SU-DHL-6 (cell line): ENCODE measurements around the gene PLRG1.

Experiments used
- H2AFZ ChIP-seq: fragments of 200-600 bp; sonication (generic); 2 replicates; pipeline ENCODE4 v1.6.1; 2014; ENCODE audit warnings: low read depth, mild to moderate bottlenecking, moderate library complexity, mixed read lengths, antibody characterized with exemption, low read length; ENCODE audit not compliant: severe bottlenecking
- H3F3A ChIP-seq: fragments of 200-600 bp; shearing (Covaris generic); 2 replicates; pipeline ENCODE4 v1.6.0; 2016; ENCODE audit warnings: antibody characterized with exemption, mild to moderate bottlenecking; ENCODE audit not compliant: insufficient read depth
- H3K27ac ChIP-seq: fragments of 200-600 bp; sonication (generic); 2 replicates; pipeline ENCODE4 v1.5.1; 2016; ENCODE audit warnings: low read depth, mild to moderate bottlenecking, low read length, moderate library complexity, mixed read lengths
- H3K27me3 ChIP-seq: fragments of 200-600 bp; sonication (generic), shearing (Covaris generic); 2 replicates; pipeline ENCODE4 v1.6.0; 2014; ENCODE audit warnings: mild to moderate bottlenecking, low read length
- H3K36me3 ChIP-seq: fragments of 200-600 bp; sonication (generic); 2 replicates; pipeline ENCODE4 v1.6.1; 2014; ENCODE audit warnings: mild to moderate bottlenecking, low read length, mixed read lengths
- H3K4me2 ChIP-seq: fragments of 300-600, 200-600 bp; shearing (Covaris generic), sonication (generic); 2 replicates; pipeline ENCODE4 v1.6.0; 2014; ENCODE audit warnings: low read length, low read depth, mild to moderate bottlenecking; ENCODE audit not compliant: poor library complexity, severe bottlenecking
- H3K4me3 ChIP-seq: fragments of 200-600 bp; sonication (generic); 2 replicates; pipeline ENCODE4 v1.5.1; 2014; ENCODE audit warnings: antibody characterized with exemption, low read length, mild to moderate bottlenecking, mixed read lengths; ENCODE audit not compliant: insufficient read depth, poor library complexity, severe bottlenecking
- H3K79me2 ChIP-seq: fragments of 200-600 bp; sonication (generic); 2 replicates; pipeline ENCODE4 v1.6.1; 2014; ENCODE audit warnings: mild to moderate bottlenecking, low read length, moderate library complexity; ENCODE audit not compliant: insufficient read depth
- H3K9ac ChIP-seq: fragments of 200-600 bp; sonication (generic); 2 replicates; pipeline ENCODE4 v1.7.0; 2014; ENCODE audit warnings: mild to moderate bottlenecking, low read length
- H3K9me2 ChIP-seq: fragments of 200-600 bp; sonication (generic); replicated peaks from 2 replicates; pipeline ENCODE4 v1.6.1; 2014; ENCODE audit warnings: low read length; ENCODE audit not compliant: insufficient read depth
- H3K9me3 ChIP-seq: fragments of 200-600 bp; sonication (generic); 2 replicates; pipeline ENCODE4 v1.6.1; 2014; ENCODE audit warnings: low read length, mixed read lengths; ENCODE audit not compliant: insufficient read depth
- H4K20me1 ChIP-seq: fragments of 200-600 bp; sonication (generic); 2 replicates; pipeline ENCODE4 v1.6.1; 2014; ENCODE audit warnings: low read depth, mild to moderate bottlenecking, antibody characterized with exemption, low read length, moderate library complexity, mixed read lengths
- CTCF ChIP-seq: fragments of 200-600 bp; sonication (generic); IDR thresholded peaks from one replicate; pipeline ENCODE4 v1.5.1; 2017; ENCODE audit warnings: antibody characterized with exemption, mild to moderate bottlenecking, low read length, moderate library complexity; ENCODE audit not compliant: insufficient read depth, poor library complexity, severe bottlenecking
- EZH2phosphoT487 ChIP-seq: fragments of 200-600 bp; sonication (generic), shearing (Covaris generic); conservative IDR thresholded peaks from 2 replicates; pipeline ENCODE4 v1.6.1; 2018; ENCODE audit warnings: mild to moderate bottlenecking, antibody characterized with exemption, low read length, moderate library complexity, mixed read lengths

PLRG1 gene

GRCh38 chr4:154491341-154492271 lies 58.6 kb downstream of the PLRG1 start, which contains the start of gene DCHS2:
TSS of gene DCHS2 (minus strand) at chr4:154491799. CDS start at chr4:154491355, 444 bp downstream.
- no peak within 1 kb of the TSS for H3K4me3 ChIP-seq
- H2AFZ ChIP-seq, result no peak within 1 kb of the TSS
- no peaks in the 10 kb centered on the region for H3K27me3 ChIP-seq
- no peaks in the 10 kb centered on the region for H3K79me2 ChIP-seq
- no peaks in the 10 kb centered on the region for H3F3A ChIP-seq
- no peak within 1 kb of the TSS for H3K27ac ChIP-seq
- TF ChIP-seq EZH2phosphoT487 (no peak), CTCF (no peak)
- H3K9ac ChIP-seq, result no peak within 1 kb of the TSS
- H3K4me2 ChIP-seq, result no peak within 1 kb of the TSS
- H3K9me2 ChIP-seq, result no peaks in the 10 kb centered on the region
- H4K20me1 ChIP-seq, result no peaks in the 10 kb centered on the region
- H3K36me3 ChIP-seq, result no peaks in the 10 kb centered on the region
- H3K9me3 ChIP-seq, result no peaks in the 10 kb centered on the region

GRCh38 chr4:154490583-154491340 lies 59.4 kb downstream of the PLRG1 start:
- Histone ChIP-seq H3K79me2 (no peaks in the 10 kb centered on the region), H3K4me2 (no peak overlapping the region), H3K36me3 (no peaks in the 10 kb centered on the region), H3K27me3 (no peaks in the 10 kb centered on the region), H3K4me3 (no peak overlapping the region), H3K27ac (no peak overlapping the region), H3F3A (no peaks in the 10 kb centered on the region), H4K20me1 (no peaks in the 10 kb centered on the region), H2AFZ (no peak overlapping the region), H3K9me3 (no peaks in the 10 kb centered on the region), H3K9ac (no peak overlapping the region), H3K9me2 (no peaks in the 10 kb centered on the region)
- no peak for TF ChIP-seq CTCF

- Histone ChIP-seq H3K4me3 (no peak overlapping the region), H3K27ac (no peak overlapping the region), H3K4me2 (no peak overlapping the region), H2AFZ (no peak overlapping the region), H3K27me3 (no peaks in the 10 kb centered on the region), H3K36me3 (no peaks in the 10 kb centered on the region), H3K9me2 (no peaks in the 10 kb centered on the region), H3K9ac (no peak overlapping the region), H3K79me2 (no peaks in the 10 kb centered on the region), H3K9me3 (no peaks in the 10 kb centered on the region), H3F3A (no peaks in the 10 kb centered on the region), H4K20me1 (no peaks in the 10 kb centered on the region)
- TF ChIP-seq EZH2phosphoT487, result no peak
- no peak for TF ChIP-seq CTCF
These were observed 60.0 kb downstream of the PLRG1 start for GRCh38 chr4:154490234-154490582.
